ENCODE measurements around the gene ABHD16A. TPM values are rescaled to one million over a fixed set of nuclear protein-coding genes. Genes with fewer than 3 reads are reported as not detected.

ABHD16A gene
- total and polyA plus RNA-seq, 7 donors, result 26.6 to 56.6 (median 34.4) TPM

DNA sequence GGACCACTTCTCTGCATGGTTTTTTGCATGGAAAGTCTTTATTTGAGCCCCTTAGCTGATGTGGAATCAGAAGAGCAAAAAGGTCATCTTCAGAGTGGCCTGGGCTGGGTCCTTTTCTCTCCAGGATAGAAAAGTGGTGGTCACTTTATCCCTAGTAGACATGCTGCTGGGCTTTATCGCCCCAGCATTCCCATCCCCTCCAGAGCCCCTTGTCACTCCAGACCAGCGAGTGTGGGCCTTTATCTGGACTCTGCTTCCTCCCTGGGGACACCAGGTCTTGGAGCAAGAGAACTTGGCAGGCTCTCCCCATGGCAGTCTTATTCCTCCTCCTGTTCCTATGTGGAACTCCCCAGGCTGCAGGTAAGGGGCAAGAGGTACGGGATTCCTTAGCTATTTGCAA is 3.5 kb upstream of the ABHD16A start, which contains the start of gene LY6G6F:
LY6G6F (plus strand) TSS at position 268 of the 400 bp plus-strand sequence; CDS start at position 309, 41 bp downstream.
- Histone ChIP-seq H3K4me3 (no peak within 1 kb of the TSS), H3K36me3 (ENCODE audit: insufficient read depth in 1 of 2, low read depth in 1 of 2) (no peaks in the 10 kb centered on the region), H3K9me3 (no peaks in the 10 kb centered on the region), H3K27ac (no peak within 1 kb of the TSS), H3K27me3 (ENCODE audit: insufficient read depth in 3 of 3, low read length in 2 of 3) (no peaks in the 10 kb centered on the region), H3K4me1 (peaks cover 12% of the 10 kb centered on the region)
- DNase-seq (no peak), ATAC-seq (no peak)
- WGBS, 3 donors, result 32 to 57% (median 46%) methylated on average over 3 of the region's 3 CpGs
- no peak for TF ChIP-seq CTCF (IDR thresholded peaks at IDR 0.05)
- intact Hi-C loops (cut with DNase I), result no loop called here

DNA sequence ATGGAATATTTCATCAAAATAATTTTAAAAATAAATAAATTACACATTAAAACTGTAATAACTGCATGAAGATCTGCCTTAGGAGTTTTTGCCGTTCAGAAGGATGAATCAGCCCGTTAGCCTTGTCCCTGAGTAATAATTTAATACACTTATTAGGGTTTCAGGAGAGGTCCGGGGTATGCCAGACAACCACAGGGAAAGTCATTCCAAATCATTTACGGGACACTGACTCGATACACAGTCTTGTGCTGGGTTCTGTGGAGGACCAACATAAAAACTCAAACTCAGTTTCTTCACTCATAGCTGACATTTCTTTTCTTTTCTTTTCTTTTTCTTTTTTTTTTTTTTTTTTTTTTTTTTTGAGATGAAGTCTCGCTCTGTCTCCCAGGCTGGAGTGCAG is 2.8 kb upstream of the ABHD16A start:
- WGBS, 3 donors, result 82 to 90% (median 87%) methylated on average over 6 of the region's 6 CpGs
- no peaks in the 10 kb centered on the region for H3K27me3 ChIP-seq (ENCODE audit: insufficient read depth in 3 of 3, low read length in 2 of 3)
- no peak overlapping the region for H3K27ac ChIP-seq
- DNase-seq (no peak), ATAC-seq (no peak)
- peaks cover 0 to 6% of the 10 kb centered on the region in 2 donors for H3K36me3 ChIP-seq (ENCODE audit: insufficient read depth in 1 of 2, low read depth in 1 of 2)
- TF ChIP-seq CTCF (IDR thresholded peaks at IDR 0.05), result no peak
- intact Hi-C loops (cut with DNase I), result no loop called here
- H3K9me3 ChIP-seq, result no peaks in the 10 kb centered on the region
- H3K4me1 ChIP-seq, result peaks cover 18% of the 10 kb centered on the region
- no peak overlapping the region for H3K4me3 ChIP-seq

DNA sequence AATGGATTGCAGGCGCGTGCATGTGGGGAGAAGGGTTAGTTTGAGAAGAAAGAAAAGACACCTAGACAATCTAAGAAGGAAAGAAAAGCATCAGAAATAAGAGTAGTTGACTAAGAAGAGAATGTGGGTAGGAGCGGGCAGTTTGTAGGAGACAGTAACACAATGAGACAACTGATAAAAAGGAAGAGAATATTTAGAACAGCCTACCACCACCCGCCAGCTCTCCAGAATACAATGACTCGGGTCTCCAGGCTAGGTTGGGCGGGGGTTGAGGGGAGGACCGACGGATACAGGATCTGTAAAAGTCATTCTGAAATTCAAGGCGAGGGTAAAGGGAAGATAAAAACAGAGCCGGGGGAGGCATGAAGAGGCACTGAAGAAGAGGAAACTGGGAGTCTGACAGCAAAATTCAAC is 712 bp downstream of the ABHD16A start:
- intact Hi-C loops (cut with DNase I), result no loop called here

GRCh38 chr6:31701666-31702404 is 1.3 kb downstream of the ABHD16A start:
- DNase-seq (peak; percentile 64 to 91), ATAC-seq (peak; percentile 48 to 76 (median 69))
- Histone ChIP-seq H3K4me1 (peaks cover 32% of the 10 kb centered on the region), H3K27ac (peak overlapping the region; percentile 98), H3K27me3 (ENCODE audit: insufficient read depth in 3 of 3, low read length in 2 of 3) (no peaks in the 10 kb centered on the region), H3K36me3 (ENCODE audit: insufficient read depth in 1 of 2, low read depth in 1 of 2) (peaks cover 0 to 46% of the 10 kb centered on the region in 2 donors), H3K4me3 (peak overlapping the region; percentile 78), H3K9me3 (no peaks in the 10 kb centered on the region)
- 5 to 6% (median 6%) methylated on average over 7 of the region's 7 CpGs for WGBS, 3 donors
- no peak for TF ChIP-seq CTCF (IDR thresholded peaks at IDR 0.05)
- intact Hi-C loops (cut with DNase I), result no loop called here

More for the DNA sequence above, 712 bp downstream of the ABHD16A start:
- ATAC-seq, result peak in 3 of 4 donors; percentile 0 to 12 (median 0)
- no peak for DNase-seq
- Histone ChIP-seq H3K9me3 (no peaks in the 10 kb centered on the region), H3K36me3 (ENCODE audit: insufficient read depth in 1 of 2, low read depth in 1 of 2) (peaks cover 0 to 40% of the 10 kb centered on the region in 2 donors), H3K27ac (peak overlapping the region; percentile 98), H3K27me3 (ENCODE audit: insufficient read depth in 3 of 3, low read length in 2 of 3) (no peaks in the 10 kb centered on the region), H3K4me1 (peaks cover 32% of the 10 kb centered on the region), H3K4me3 (peak overlapping the region; percentile 78)
- no peak for TF ChIP-seq CTCF (IDR thresholded peaks at IDR 0.05)
- WGBS, 3 donors, result 0 to 1% (median 0%) methylated on average over 10 of the region's 10 CpGs
